RWPE2 (cell line): ENCODE results near the gene CDK5.

ENCODE experiments used
- ATAC-seq: fragments of 200-7000 bp; cut with Tn5 transposase; 3 replicates; pipeline ENCODE4 v1.9.1; 2021; ENCODE audit warnings: low read depth
- DNase-seq: peaks from one replicate; pipeline ENCODE4 v3.0.0-alpha.2; 2020; ENCODE audit warnings: low spot score
- H3K27ac ChIP-seq: fragments of 450-650 bp; 2 replicates; pipeline ENCODE4 v1.5.1; 2017; ENCODE audit warnings: mild to moderate bottlenecking; ENCODE audit not compliant: poor library complexity, severe bottlenecking
- H3K27me3 ChIP-seq: fragments of 250-450 bp; sonication (Bioruptor Pico); 2 replicates; pipeline ENCODE4 v1.5.1; 2021; ENCODE audit warnings: mild to moderate bottlenecking, moderate library complexity; ENCODE audit not compliant: insufficient read depth, poor library complexity, severe bottlenecking
- H3K36me3 ChIP-seq: fragments of 250-450 bp; sonication (Bioruptor Pico); 2 replicates; pipeline ENCODE4 v1.5.1; 2020; ENCODE audit warnings: low read depth, mild to moderate bottlenecking, moderate library complexity
- H3K4me1 ChIP-seq: fragments of 250-450 bp; sonication (Bioruptor Pico); 2 replicates; pipeline ENCODE4 v1.5.1; 2021; ENCODE audit warnings: mild to moderate bottlenecking, moderate library complexity; ENCODE audit not compliant: insufficient read depth, poor library complexity, severe bottlenecking
- H3K4me3 ChIP-seq: fragments of 250-450 bp; sonication (Bioruptor Pico); 2 replicates; pipeline ENCODE4 v1.5.1; 2021; ENCODE audit warnings: mild to moderate bottlenecking, moderate library complexity; ENCODE audit not compliant: severe bottlenecking
- H3K9me3 ChIP-seq: fragments of 250-450 bp; sonication (Bioruptor Pico); 2 replicates; pipeline ENCODE4 v1.5.1; 2021; ENCODE audit warnings: mild to moderate bottlenecking, moderate library complexity; ENCODE audit not compliant: severe bottlenecking
- TF ChIP-seq, protein P1 (sequence below): fragments of 450-650 bp; IDR thresholded peaks from one replicate; pipeline ENCODE4 v1.5.1; 2017; ENCODE audit warnings: mild to moderate bottlenecking, moderate library complexity; ENCODE audit not compliant: poor library complexity, severe bottlenecking

Gene CDK5

DNA sequence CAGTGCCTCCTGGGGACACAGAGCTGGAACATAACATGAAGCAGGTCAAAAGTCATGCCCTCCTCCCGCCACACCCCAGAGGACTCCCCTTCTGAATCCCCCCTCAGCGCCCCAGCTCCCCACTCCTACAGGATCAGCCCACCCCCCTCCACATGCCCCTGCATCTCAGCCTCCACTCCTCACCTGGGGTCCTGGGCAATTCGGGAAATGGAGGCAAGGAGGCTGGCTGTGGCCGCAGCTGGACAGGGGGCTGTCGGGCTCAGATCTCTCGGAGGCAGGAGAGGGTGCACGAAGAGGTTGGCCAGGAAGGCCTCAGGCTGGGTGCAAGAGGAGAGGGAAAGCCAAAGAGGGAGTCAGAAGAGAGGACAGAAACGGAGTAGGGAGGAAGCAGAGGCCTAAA is 41.2 kb downstream of the CDK5 start:
- no peaks in the 10 kb centered on the region for H3K9me3 ChIP-seq
- no peak overlapping the region for H3K4me3 ChIP-seq
- ATAC-seq (no peak), DNase-seq (peak; percentile 46)
- TF ChIP-seq, protein P1, sequence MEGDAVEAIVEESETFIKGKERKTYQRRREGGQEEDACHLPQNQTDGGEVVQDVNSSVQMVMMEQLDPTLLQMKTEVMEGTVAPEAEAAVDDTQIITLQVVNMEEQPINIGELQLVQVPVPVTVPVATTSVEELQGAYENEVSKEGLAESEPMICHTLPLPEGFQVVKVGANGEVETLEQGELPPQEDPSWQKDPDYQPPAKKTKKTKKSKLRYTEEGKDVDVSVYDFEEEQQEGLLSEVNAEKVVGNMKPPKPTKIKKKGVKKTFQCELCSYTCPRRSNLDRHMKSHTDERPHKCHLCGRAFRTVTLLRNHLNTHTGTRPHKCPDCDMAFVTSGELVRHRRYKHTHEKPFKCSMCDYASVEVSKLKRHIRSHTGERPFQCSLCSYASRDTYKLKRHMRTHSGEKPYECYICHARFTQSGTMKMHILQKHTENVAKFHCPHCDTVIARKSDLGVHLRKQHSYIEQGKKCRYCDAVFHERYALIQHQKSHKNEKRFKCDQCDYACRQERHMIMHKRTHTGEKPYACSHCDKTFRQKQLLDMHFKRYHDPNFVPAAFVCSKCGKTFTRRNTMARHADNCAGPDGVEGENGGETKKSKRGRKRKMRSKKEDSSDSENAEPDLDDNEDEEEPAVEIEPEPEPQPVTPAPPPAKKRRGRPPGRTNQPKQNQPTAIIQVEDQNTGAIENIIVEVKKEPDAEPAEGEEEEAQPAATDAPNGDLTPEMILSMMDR, result no peak
- H3K27me3 ChIP-seq, result peaks cover 12% of the 10 kb centered on the region
- no peaks in the 10 kb centered on the region for H3K4me1 ChIP-seq
- H3K36me3 ChIP-seq, result no peaks in the 10 kb centered on the region
- H3K27ac ChIP-seq, result no peak overlapping the region

DNA sequence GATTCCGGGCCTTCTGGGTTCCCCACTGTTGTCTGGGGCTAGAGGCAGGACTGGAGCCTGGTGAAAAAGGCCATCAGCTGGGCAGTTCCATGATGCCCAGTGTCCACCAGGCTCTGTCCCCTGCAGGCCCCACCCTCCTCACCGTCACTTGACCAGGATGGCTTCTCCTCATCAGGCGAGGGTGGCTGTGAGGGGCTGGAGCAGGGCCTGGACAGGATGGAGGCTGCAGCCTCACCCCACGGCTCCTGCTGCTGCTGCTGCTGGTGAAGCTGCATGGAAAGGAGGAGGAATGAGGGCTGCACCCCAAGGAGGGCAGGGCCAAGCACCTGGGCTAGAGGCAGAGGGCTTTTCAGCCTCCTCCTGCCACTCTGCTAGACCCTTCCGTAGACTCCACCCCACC is 41.7 kb downstream of the CDK5 start:
- Histone ChIP-seq H3K9me3 (no peaks in the 10 kb centered on the region), H3K36me3 (no peaks in the 10 kb centered on the region), H3K27ac (no peak overlapping the region), H3K27me3 (peaks cover 12% of the 10 kb centered on the region), H3K4me3 (no peak overlapping the region), H3K4me1 (no peaks in the 10 kb centered on the region)
- DNase-seq, result peak; percentile 29
- ATAC-seq, result no peak
- TF ChIP-seq, protein P1, result no peak

DNA sequence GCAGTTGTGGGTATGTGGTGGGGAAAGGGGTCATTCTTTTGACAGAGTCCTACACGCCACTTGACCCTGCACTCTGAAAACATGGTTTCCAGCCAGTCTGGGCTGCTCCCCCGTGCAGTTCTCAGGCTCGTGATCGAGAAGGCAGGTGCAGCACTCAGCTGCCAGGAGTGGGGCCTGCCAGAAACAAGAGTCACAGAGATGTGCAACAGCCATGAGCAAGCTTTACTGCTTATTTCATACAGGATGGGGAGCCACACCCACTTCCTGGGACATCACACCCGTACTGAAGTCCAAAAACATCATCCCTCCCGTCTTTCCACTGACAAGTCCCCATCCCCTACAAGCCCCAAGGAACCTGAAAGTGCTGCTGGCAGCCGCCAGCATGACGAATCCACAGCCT is 42.7 kb downstream of the CDK5 start:
- H3K27ac ChIP-seq, result no peak overlapping the region
- no peaks in the 10 kb centered on the region for H3K9me3 ChIP-seq
- ATAC-seq (peak; percentile 47; the same call in 1 of the 3 replicates), DNase-seq (peak; percentile 60)
- peaks cover 12% of the 10 kb centered on the region for H3K27me3 ChIP-seq
- TF ChIP-seq, protein P1, result no peak
- H3K4me1 ChIP-seq, result no peaks in the 10 kb centered on the region
- no peaks in the 10 kb centered on the region for H3K36me3 ChIP-seq
- no peak overlapping the region for H3K4me3 ChIP-seq

DNA sequence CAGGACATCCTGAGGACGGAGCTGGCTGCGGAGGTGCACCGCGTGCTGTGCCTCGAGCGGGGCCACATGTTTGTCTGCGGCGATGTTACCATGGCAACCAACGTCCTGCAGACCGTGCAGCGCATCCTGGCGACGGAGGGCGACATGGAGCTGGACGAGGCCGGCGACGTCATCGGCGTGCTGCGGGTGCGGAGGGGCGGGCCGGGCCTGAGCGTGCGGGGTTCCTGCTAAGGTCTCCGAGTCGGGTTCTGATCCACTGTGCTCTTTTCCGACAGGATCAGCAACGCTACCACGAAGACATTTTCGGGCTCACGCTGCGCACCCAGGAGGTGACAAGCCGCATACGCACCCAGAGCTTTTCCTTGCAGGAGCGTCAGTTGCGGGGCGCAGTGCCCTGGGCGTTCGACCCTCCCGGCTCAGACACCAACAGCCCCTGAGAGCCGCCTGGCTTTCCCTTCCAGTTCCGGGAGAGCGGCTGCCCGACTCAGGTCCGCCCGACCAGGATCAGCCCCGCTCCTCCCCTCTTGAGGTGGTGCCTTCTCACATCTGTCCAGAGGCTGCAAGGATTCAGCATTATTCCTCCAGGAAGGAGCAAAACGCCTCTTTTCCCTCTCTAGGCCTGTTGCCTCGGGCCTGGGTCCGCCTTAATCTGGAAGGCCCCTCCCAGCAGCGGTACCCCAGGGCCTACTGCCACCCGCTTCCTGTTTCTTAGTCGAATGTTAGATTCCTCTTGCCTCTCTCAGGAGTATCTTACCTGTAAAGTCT is 43.8 kb downstream of the CDK5 start:
- Histone ChIP-seq H3K4me1 (no peaks in the 10 kb centered on the region), H3K27ac (no peak overlapping the region), H3K4me3 (peak overlapping the region; percentile 13), H3K27me3 (peaks cover 5% of the 10 kb centered on the region), H3K36me3 (no peaks in the 10 kb centered on the region), H3K9me3 (no peaks in the 10 kb centered on the region)
- DNase-seq, result peak; percentile 65
- TF ChIP-seq, protein P1, result no peak
- no peak for ATAC-seq

DNA sequence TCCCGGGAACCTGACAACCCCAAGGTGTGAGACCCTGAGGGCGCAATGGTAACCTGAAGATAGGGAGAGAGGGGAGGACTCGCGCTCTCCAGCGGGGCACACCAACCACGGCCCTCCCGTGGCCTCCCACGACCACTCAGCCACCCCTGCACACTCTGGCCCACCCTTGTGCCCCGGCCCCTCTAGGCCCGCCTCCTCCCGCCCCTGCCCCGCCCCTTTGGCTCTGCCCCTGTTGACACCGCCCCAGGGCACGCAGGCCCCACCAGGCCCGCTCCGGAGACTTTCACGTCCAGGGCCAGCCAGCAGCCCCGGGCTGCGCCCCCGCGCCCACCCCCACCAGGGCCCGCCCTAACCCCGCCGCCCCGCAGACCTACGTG is 44.4 kb downstream of the CDK5 start:
- Histone ChIP-seq H3K4me1 (no peaks in the 10 kb centered on the region), H3K9me3 (peaks cover 3% of the 10 kb centered on the region), H3K27ac (no peak overlapping the region), H3K36me3 (no peaks in the 10 kb centered on the region), H3K27me3 (peaks cover 2% of the 10 kb centered on the region), H3K4me3 (no peak overlapping the region)
- DNase-seq (no peak), ATAC-seq (no peak)
- TF ChIP-seq, protein P1, result no peak
